ENCODE data around the gene TRIP13.

DNA sequence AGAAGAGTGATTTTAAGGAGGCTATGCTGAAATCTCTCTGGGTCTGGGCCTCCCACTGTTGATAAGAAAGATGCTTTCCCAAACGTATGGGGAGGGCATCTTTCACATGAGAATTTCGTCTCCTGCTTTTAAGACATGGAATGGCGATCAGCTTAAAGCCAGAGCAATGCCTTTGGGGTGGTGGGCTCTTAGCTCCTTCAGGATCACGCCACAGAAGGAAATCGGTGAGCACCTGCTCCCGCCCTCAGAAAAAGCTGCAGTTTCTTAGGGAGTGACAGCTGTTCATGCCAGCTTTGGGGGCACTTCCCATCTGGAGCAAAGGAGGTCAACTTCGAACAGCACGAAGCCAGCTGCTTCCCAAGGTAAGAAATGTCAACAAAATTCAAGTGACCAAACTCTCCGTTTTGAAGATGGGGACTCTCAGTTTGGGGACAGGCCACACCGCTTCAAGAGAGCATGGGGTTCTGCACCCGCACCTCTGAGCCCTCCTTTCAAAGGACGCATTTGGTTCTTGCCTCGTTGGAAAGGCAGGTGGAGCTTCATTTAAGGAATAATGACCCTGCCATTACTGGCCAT, 39.0 kb downstream of the TRIP13 start:
- TF ChIP-seq, protein P1, sequence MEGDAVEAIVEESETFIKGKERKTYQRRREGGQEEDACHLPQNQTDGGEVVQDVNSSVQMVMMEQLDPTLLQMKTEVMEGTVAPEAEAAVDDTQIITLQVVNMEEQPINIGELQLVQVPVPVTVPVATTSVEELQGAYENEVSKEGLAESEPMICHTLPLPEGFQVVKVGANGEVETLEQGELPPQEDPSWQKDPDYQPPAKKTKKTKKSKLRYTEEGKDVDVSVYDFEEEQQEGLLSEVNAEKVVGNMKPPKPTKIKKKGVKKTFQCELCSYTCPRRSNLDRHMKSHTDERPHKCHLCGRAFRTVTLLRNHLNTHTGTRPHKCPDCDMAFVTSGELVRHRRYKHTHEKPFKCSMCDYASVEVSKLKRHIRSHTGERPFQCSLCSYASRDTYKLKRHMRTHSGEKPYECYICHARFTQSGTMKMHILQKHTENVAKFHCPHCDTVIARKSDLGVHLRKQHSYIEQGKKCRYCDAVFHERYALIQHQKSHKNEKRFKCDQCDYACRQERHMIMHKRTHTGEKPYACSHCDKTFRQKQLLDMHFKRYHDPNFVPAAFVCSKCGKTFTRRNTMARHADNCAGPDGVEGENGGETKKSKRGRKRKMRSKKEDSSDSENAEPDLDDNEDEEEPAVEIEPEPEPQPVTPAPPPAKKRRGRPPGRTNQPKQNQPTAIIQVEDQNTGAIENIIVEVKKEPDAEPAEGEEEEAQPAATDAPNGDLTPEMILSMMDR (IDR thresholded peaks at IDR 0.05; ENCODE audit: low read depth, low read length, poor library complexity, severe bottlenecking), result no peak
- no peak for TF ChIP-seq EZH2phosphoT487 (IDR thresholded peaks at IDR 0.05; ENCODE audit: borderline replicate concordance, low read length)
